NOMO-1 (cell line): ENCODE measurements around the gene URI1.

ENCODE experiments used
- DNase-seq, 2 experiments: peaks; one replicate each; lab custom pipeline; 2025; ENCODE audit not compliant: unreplicated experiment in 2 of 2; lab: John Stamatoyannopoulos, UW

The URI1 gene

GRCh38 chr19:29967623-29968022, 25.6 kb downstream of the URI1 start:
- peak in 1 of 2 experiments; percentile 77 for DNase-seq

- DNase-seq, result no peak
Observed at GRCh38 chr19:29969891-29970290, 27.9 kb downstream of the URI1 start.

GRCh38 chr19:29971002-29971401, 29.0 kb downstream of the URI1 start:
- DNase-seq, result no peak

- DNase-seq, result no peak
Observed at GRCh38 chr19:29971648-29972047, 29.6 kb downstream of the URI1 start.

GRCh38 chr19:29974701-29975100, 32.7 kb downstream of the URI1 start:
- no peak for DNase-seq

- no peak for DNase-seq
Observed at GRCh38 chr19:29976151-29976943, 34.3 kb downstream of the URI1 start.

GRCh38 chr19:29978080-29978479, 36.0 kb downstream of the URI1 start:
- no peak for DNase-seq

- DNase-seq, result no peak
Observed at GRCh38 chr19:29983568-29983967, 41.5 kb downstream of the URI1 start.

- DNase-seq, result no peak
Observed at GRCh38 chr19:29985196-29985595, 43.2 kb downstream of the URI1 start.

GRCh38 chr19:29988351-29988750, 46.3 kb downstream of the URI1 start:
- DNase-seq, result no peak

GRCh38 chr19:29992233-29992867, 50.3 kb downstream of the URI1 start:
- DNase-seq, result no peak

GRCh38 chr19:29999490-29999889, 57.5 kb downstream of the URI1 start:
- DNase-seq, result no peak

GRCh38 chr19:30000862-30001261, 58.8 kb downstream of the URI1 start:
- DNase-seq, result no peak

- peak in 1 of 2 experiments; percentile 14 for DNase-seq
Observed at GRCh38 chr19:30001301-30001700, 59.3 kb downstream of the URI1 start.

GRCh38 chr19:30001791-30002190, 59.8 kb downstream of the URI1 start:
- DNase-seq, result no peak

GRCh38 chr19:30003866-30004265, 61.8 kb downstream of the URI1 start:
- no peak for DNase-seq

GRCh38 chr19:30004403-30004802, 62.4 kb downstream of the URI1 start:
- no peak for DNase-seq

- no peak for DNase-seq
Observed at GRCh38 chr19:30006207-30006606, 64.2 kb downstream of the URI1 start.

GRCh38 chr19:30008169-30008568, 66.1 kb downstream of the URI1 start:
- DNase-seq, result no peak

GRCh38 chr19:30009013-30009412, 67.0 kb downstream of the URI1 start:
- DNase-seq, result no peak

GRCh38 chr19:30011051-30011578, 69.1 kb downstream of the URI1 start:
- no peak for DNase-seq

GRCh38 chr19:30014770-30015169, 72.7 kb downstream of the URI1 start:
- no peak for DNase-seq
